AG04449 (cell line): ENCODE measurements around the gene ILK.

Experiments
- CTCF ChIA-PET: fragments of 350-600 bp; formaldehyde crosslinking; extraction: SDS; loops from one replicate; lab custom pipeline; 2021; ENCODE audit warnings: antibody characterized with exemption; lab: Yijun Ruan, JAX
- POLR2A ChIA-PET: fragments of 400-600, 350-600 bp; formaldehyde crosslinking; extraction: SDS; loops from one replicate; lab custom pipeline; 2020; ENCODE audit warnings: antibody characterized with exemption, inconsistent platforms; lab: Yijun Ruan, JAX
- DNase-seq: peaks from one replicate; pipeline ENCODE4 v3.0.0-alpha.2; 2010; ENCODE audit warnings: low read depth, low spot score
- H3K4me3 ChIP-seq: 2 replicates; pipeline ENCODE4 v1.5.1; 2011; ENCODE audit warnings: low read depth, mild to moderate bottlenecking, control low read depth, low read length
- TF ChIP-seq, protein P1 (sequence below): IDR thresholded peaks from one replicate; pipeline ENCODE4 v1.5.1; 2011; ENCODE audit warnings: mild to moderate bottlenecking, moderate library complexity, low read length, control low read depth, inconsistent platforms; ENCODE audit not compliant: insufficient read depth; ENCODE audit errors: missing control alignments

The ILK gene

DNA sequence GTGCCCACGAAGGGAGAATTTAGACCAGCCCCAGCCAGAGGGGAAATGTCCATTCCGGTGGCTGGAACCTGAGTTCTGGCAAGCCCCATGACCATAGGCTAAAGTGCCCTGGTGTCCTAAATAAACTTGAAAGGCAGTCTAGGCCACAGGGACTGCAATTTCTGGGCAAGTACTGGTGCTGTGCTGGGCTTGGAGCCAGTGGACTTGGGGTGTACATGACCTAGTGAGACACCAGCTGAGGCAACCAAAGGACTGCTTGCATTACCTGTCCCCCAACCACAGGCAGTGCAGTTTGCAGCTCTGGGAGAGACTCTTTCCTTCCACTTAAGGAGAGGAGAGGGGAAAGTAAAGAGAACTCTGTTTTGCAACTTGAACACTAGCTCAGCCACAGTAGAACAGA is 23.9 kb upstream of the ILK start:
- TF ChIP-seq, protein P1, sequence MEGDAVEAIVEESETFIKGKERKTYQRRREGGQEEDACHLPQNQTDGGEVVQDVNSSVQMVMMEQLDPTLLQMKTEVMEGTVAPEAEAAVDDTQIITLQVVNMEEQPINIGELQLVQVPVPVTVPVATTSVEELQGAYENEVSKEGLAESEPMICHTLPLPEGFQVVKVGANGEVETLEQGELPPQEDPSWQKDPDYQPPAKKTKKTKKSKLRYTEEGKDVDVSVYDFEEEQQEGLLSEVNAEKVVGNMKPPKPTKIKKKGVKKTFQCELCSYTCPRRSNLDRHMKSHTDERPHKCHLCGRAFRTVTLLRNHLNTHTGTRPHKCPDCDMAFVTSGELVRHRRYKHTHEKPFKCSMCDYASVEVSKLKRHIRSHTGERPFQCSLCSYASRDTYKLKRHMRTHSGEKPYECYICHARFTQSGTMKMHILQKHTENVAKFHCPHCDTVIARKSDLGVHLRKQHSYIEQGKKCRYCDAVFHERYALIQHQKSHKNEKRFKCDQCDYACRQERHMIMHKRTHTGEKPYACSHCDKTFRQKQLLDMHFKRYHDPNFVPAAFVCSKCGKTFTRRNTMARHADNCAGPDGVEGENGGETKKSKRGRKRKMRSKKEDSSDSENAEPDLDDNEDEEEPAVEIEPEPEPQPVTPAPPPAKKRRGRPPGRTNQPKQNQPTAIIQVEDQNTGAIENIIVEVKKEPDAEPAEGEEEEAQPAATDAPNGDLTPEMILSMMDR: no peak
- ChIA-PET POLR2A (no interaction called here), CTCF (interaction anchor here (0.9 to 1.0 kb wide), 3 partner anchors 15 to 200 kb away, joined by 3 to 4 read pairs (median 3); no protein-coding TSS in a partner anchor)
- DNase-seq: no peak
- H3K4me3 ChIP-seq: no peak overlapping the region

DNA sequence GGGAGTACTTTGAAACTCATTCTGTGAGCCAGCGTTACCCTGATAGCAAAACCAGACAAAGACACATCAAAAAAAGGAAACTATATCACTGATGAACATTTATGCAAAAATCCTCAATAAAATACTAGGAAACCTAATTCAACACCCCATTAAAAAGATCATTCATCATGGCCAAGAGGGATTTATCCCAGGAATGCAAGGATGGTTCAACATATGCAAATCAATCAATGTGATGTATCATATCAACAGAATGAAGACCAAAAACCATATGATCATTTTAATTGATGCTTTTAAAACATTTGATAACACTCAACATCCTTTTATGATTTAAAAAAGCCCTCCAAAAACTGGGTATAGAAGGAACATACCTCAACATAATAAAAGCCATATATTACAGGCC is 20.0 kb upstream of the ILK start:
- DNase-seq: no peak
- TF ChIP-seq, protein P1: no peak
- H3K4me3 ChIP-seq: no peak overlapping the region
- ChIA-PET CTCF (interaction anchor here (1.2 kb wide), 1 partner anchor 15 kb away, joined by 3 read pairs; no protein-coding TSS in a partner anchor), POLR2A (no interaction called here)

DNA sequence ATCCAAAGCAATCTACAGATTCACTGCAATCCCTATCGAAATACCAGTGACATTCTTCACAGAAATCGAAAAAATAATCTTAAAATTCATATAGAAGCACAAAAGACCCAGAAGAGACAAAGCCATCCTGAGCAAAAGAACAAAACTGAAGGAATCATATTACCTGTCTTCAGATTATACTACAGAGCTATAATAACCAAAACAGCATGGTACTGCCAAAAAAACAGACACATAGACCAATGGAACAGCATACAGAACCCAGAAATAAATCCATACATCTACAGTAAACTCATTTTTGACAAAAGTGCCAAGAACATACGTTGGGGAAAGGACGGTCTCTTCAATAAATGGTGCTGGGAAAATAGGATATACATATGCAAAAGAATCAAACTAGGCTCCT is 19.0 kb upstream of the ILK start:
- H3K4me3 ChIP-seq: no peak overlapping the region
- POLR2A ChIA-PET: no interaction called here
- TF ChIP-seq, protein P1: no peak
- CTCF ChIA-PET: no interaction called here
- no peak for DNase-seq

- POLR2A ChIA-PET: no interaction called here
- H3K4me3 ChIP-seq: no peak overlapping the region
- no peak for DNase-seq
- CTCF ChIA-PET: interaction anchor here (1.3 to 2.2 kb wide), 2 partner anchors 10 to 56 kb away, joined by 3 to 6 read pairs; no protein-coding TSS in a partner anchor
- TF ChIP-seq, protein P1: no peak
These were observed 16.9 kb upstream of the ILK start for GRCh38 chr11:6586434-6587359.

GRCh38 chr11:6587360-6587953 is 16.1 kb upstream of the ILK start:
- TF ChIP-seq, protein P1: no peak
- POLR2A ChIA-PET: no interaction called here
- CTCF ChIA-PET: interaction anchor here (1.3 to 2.2 kb wide), 2 partner anchors 9 to 57 kb away, joined by 3 to 6 read pairs; no protein-coding TSS in a partner anchor
- no peak for DNase-seq
- no peak overlapping the region for H3K4me3 ChIP-seq

- no peak overlapping the region for H3K4me3 ChIP-seq
- DNase-seq: no peak
- TF ChIP-seq, protein P1: no peak
- POLR2A ChIA-PET: no interaction called here
- CTCF ChIA-PET: interaction anchor here (2.2 kb wide), 1 partner anchor 57 kb away, joined by 6 read pairs; no protein-coding TSS in a partner anchor
These were observed 15.6 kb upstream of the ILK start for GRCh38 chr11:6588018-6588417.
